WTC11 (cell line): Measurements from ENCODE around the gene ABCA12. TPM values are rescaled to one million over a fixed set of nuclear protein-coding genes. Genes with fewer than 3 reads are reported as not detected.

Source experiments
- ATAC-seq: fragments of 200-7000 bp; cut with Tn5 transposase; 2 replicates; pipeline ENCODE4 v1.10.0; 2021; ENCODE audit warnings: mild to moderate bottlenecking, moderate library complexity
- CTCF ChIA-PET: fragments of 300-600 bp; sonication (Branson Sonifier 250); formaldehyde crosslinking; loops from one replicate; lab custom pipeline; 2021; ENCODE audit warnings: antibody characterized with exemption; lab: Charles Lee
- POLR2A ChIA-PET: fragments of 350-600 bp; sonication (Branson Sonifier 250); formaldehyde crosslinking; loops from one replicate; lab custom pipeline; 2021; ENCODE audit warnings: antibody characterized with exemption; lab: Charles Lee
- DNase-seq: peaks from one replicate; pipeline ENCODE4 v3.0.0; 2021; ENCODE audit warnings: low spot score
- H3K27ac Mint-ChIP-seq: 2 replicates; pipeline ENCODE4 v1.8.0; 2021; ENCODE audit warnings: mixed read lengths
- H3K27me3 Mint-ChIP-seq: 2 replicates; pipeline ENCODE4 v1.8.0; 2021; ENCODE audit warnings: low read depth, mild to moderate bottlenecking, moderate library complexity, mixed read lengths
- H3K36me3 Mint-ChIP-seq: 2 replicates; pipeline ENCODE4 v1.8.0; 2021; ENCODE audit warnings: mixed read lengths
- H3K4me1 Mint-ChIP-seq: 2 replicates; pipeline ENCODE4 v1.8.0; 2022; ENCODE audit warnings: mixed read lengths
- H3K4me3 Mint-ChIP-seq: 2 replicates; pipeline ENCODE4 v1.8.0; 2021; ENCODE audit warnings: mild to moderate bottlenecking, moderate library complexity, mixed read lengths
- H3K9me3 Mint-ChIP-seq: 2 replicates; pipeline ENCODE4 v1.8.0; 2021; ENCODE audit warnings: mixed read lengths
- CREB1 ChIP-seq: sonication (generic); formaldehyde crosslinking; IDR thresholded peaks from 2 replicates; pipeline ENCODE4 v1.8.0; 2023; ENCODE audit warnings: mild to moderate bottlenecking, missing genetic modification reagents
- GABPB1 ChIP-seq: sonication (generic); formaldehyde crosslinking; IDR thresholded peaks from 2 replicates; pipeline ENCODE4 v1.8.1; 2023; ENCODE audit warnings: mild to moderate bottlenecking, missing genetic modification reagents
- HMGA2 ChIP-seq: fragments of 250-450 bp; sonication (Bioruptor Pico); IDR thresholded peaks from 2 replicates; pipeline ENCODE4 v1.4.0; 2021; ENCODE audit warnings: mild to moderate bottlenecking, moderate library complexity
- MYBL2 ChIP-seq: sonication (generic); formaldehyde crosslinking; IDR thresholded peaks from 2 replicates; pipeline ENCODE4 v1.8.1; 2023; ENCODE audit warnings: mild to moderate bottlenecking, moderate library complexity, missing genetic modification reagents
- NFATC4 ChIP-seq: fragments of 250-450 bp; sonication (Bioruptor Pico); IDR thresholded peaks from 2 replicates; pipeline ENCODE4 v1.9.0; 2021; ENCODE audit warnings: mild to moderate bottlenecking
- OVOL2 ChIP-seq: fragments of 250-450 bp; sonication (Bioruptor Pico); IDR thresholded peaks from 2 replicates; pipeline ENCODE4 v1.9.0; 2021; ENCODE audit warnings: mild to moderate bottlenecking, borderline replicate concordance
- SMAD3 ChIP-seq: sonication (generic); formaldehyde crosslinking; IDR thresholded peaks from 2 replicates; pipeline ENCODE4 v1.8.0; 2022; ENCODE audit warnings: missing genetic modification reagents, mild to moderate bottlenecking, borderline replicate concordance
- TP53 ChIP-seq: sonication (generic); formaldehyde crosslinking; IDR thresholded peaks from 2 replicates; pipeline ENCODE4 v1.8.1; 2023; ENCODE audit warnings: mild to moderate bottlenecking, missing genetic modification reagents
- ZNF219 ChIP-seq: sonication (generic); formaldehyde crosslinking; IDR thresholded peaks from 2 replicates; pipeline ENCODE4 v1.8.0; 2023; ENCODE audit warnings: missing genetic modification reagents, mild to moderate bottlenecking, borderline replicate concordance
- ZNF396 ChIP-seq: fragments of 250-450 bp; sonication (Bioruptor Pico); IDR thresholded peaks from 2 replicates; pipeline ENCODE4 v1.8.0; 2021; ENCODE audit warnings: mild to moderate bottlenecking, moderate library complexity, borderline replicate concordance
- ZNF671 ChIP-seq: fragments of 250-450 bp; sonication (Bioruptor Pico); IDR thresholded peaks from 2 replicates; pipeline ENCODE4 v1.8.0; 2021; ENCODE audit warnings: mild to moderate bottlenecking
- total RNA-seq: library from RNA; stranded (reverse); gene quantifications from 3 replicates; pipeline ENCODE4 v1.2.3, GENCODE V29; 2021
- TF ChIP-seq, protein P1 (sequence below): fragments of 250-450 bp; sonication (Bioruptor Pico); IDR thresholded peaks from 2 replicates; pipeline ENCODE4 v1.9.0; 2021; ENCODE audit warnings: mild to moderate bottlenecking
- TF ChIP-seq, protein P2 (sequence below): sonication (generic); formaldehyde crosslinking; IDR thresholded peaks from 2 replicates; pipeline ENCODE4 v1.8.1; 2022; ENCODE audit warnings: low read depth, mild to moderate bottlenecking, moderate library complexity, missing genetic modification reagents, borderline replicate concordance
- TF ChIP-seq, protein P3 (sequence below): fragments of 250-450 bp; sonication (Bioruptor Pico); IDR thresholded peaks from 2 replicates; pipeline ENCODE4 v2.1.2; 2022; ENCODE audit warnings: mild to moderate bottlenecking, moderate library complexity
- TF ChIP-seq, protein P4 (sequence below): sonication (generic); formaldehyde crosslinking; IDR thresholded peaks from 2 replicates; pipeline ENCODE4 v1.8.1; 2022; ENCODE audit warnings: low read depth, missing genetic modification reagents, borderline replicate concordance
- TF ChIP-seq, protein P5 (sequence below): sonication (generic); formaldehyde crosslinking; IDR thresholded peaks from 2 replicates; pipeline ENCODE4 v1.8.1; 2023; ENCODE audit warnings: mild to moderate bottlenecking, missing genetic modification reagents, borderline replicate concordance
- TF ChIP-seq, protein P6 (sequence below): sonication (generic); formaldehyde crosslinking; IDR thresholded peaks from 2 replicates; pipeline ENCODE4 v1.8.0; 2023; ENCODE audit warnings: mild to moderate bottlenecking, missing genetic modification reagents
- TF ChIP-seq, protein P7 (sequence below): sonication (generic); formaldehyde crosslinking; IDR thresholded peaks from 2 replicates; pipeline ENCODE4 v1.8.1; 2023; ENCODE audit warnings: mild to moderate bottlenecking, missing genetic modification reagents, moderate library complexity

ABCA12 gene
- total RNA-seq, 1 experiment from 2014 or later: 0.04 TPM

DNA sequence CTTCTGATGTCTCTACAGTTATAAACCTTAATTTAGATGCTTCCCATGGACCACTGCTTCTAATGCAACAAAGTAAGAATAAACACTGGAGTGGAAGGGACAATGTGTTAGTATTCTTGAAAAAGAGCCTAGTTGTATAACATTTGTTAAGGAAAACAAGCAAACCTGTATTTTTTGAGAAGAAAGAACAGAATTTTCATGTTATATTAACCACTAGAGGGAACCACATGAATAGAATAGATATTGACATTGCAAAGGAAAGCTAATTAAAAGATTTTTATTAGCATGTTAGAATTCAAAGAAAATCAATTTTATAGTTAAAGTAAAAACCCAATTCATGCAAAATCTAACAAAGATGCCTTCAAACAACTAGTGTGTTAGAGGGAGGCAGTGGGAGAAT, 177.7 kb downstream of the ABCA12 start (continued):
- TF ChIP-seq, protein P1, sequence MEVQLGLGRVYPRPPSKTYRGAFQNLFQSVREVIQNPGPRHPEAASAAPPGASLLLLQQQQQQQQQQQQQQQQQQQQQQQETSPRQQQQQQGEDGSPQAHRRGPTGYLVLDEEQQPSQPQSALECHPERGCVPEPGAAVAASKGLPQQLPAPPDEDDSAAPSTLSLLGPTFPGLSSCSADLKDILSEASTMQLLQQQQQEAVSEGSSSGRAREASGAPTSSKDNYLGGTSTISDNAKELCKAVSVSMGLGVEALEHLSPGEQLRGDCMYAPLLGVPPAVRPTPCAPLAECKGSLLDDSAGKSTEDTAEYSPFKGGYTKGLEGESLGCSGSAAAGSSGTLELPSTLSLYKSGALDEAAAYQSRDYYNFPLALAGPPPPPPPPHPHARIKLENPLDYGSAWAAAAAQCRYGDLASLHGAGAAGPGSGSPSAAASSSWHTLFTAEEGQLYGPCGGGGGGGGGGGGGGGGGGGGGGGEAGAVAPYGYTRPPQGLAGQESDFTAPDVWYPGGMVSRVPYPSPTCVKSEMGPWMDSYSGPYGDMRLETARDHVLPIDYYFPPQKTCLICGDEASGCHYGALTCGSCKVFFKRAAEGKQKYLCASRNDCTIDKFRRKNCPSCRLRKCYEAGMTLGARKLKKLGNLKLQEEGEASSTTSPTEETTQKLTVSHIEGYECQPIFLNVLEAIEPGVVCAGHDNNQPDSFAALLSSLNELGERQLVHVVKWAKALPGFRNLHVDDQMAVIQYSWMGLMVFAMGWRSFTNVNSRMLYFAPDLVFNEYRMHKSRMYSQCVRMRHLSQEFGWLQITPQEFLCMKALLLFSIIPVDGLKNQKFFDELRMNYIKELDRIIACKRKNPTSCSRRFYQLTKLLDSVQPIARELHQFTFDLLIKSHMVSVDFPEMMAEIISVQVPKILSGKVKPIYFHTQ (CRISPR knock-in tag): no peak
- TF ChIP-seq SMAD3 (CRISPR knock-in tag) (no peak), OVOL2 (no peak), GABPB1 (CRISPR knock-in tag) (no peak), MYBL2 (CRISPR knock-in tag) (no peak)

DNA sequence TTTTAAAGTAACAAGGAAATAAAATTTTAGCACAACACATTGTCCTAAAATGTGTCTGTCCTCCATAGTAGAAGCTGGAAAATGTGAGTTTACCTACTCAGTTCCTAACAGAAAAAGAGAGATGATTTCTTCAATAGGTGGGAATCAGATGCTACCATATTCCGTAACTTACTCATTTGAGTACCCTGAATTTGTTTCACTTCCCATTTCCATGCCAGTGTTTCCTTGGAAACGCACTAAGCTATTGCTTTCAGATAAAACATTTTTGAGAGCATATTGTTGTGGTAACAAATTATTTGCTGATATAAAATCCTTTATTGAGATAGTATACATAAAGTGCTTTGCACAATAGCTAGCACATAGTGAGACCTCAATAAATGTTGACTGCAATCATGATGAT, 191.5 kb downstream of the ABCA12 start:
- no peak for TF ChIP-seq HMGA2
- no peak for TF ChIP-seq TP53 (CRISPR knock-in tag)
- TF ChIP-seq, protein P2, sequence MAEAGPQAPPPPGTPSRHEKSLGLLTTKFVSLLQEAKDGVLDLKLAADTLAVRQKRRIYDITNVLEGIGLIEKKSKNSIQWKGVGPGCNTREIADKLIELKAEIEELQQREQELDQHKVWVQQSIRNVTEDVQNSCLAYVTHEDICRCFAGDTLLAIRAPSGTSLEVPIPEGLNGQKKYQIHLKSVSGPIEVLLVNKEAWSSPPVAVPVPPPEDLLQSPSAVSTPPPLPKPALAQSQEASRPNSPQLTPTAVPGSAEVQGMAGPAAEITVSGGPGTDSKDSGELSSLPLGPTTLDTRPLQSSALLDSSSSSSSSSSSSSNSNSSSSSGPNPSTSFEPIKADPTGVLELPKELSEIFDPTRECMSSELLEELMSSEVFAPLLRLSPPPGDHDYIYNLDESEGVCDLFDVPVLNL (CRISPR knock-in tag): no peak
- TF ChIP-seq, protein P3, sequence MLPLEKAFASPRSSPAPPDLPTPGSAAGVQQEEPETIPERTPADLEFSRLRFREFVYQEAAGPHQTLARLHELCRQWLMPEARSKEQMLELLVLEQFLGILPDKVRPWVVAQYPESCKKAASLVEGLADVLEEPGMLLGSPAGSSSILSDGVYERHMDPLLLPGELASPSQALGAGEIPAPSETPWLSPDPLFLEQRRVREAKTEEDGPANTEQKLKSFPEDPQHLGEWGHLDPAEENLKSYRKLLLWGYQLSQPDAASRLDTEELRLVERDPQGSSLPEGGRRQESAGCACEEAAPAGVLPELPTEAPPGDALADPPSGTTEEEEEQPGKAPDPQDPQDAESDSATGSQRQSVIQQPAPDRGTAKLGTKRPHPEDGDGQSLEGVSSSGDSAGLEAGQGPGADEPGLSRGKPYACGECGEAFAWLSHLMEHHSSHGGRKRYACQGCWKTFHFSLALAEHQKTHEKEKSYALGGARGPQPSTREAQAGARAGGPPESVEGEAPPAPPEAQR: no peak
- no peak for TF ChIP-seq CREB1
- no peak for TF ChIP-seq ZNF219 (CRISPR knock-in tag)
- TF ChIP-seq, protein P4, sequence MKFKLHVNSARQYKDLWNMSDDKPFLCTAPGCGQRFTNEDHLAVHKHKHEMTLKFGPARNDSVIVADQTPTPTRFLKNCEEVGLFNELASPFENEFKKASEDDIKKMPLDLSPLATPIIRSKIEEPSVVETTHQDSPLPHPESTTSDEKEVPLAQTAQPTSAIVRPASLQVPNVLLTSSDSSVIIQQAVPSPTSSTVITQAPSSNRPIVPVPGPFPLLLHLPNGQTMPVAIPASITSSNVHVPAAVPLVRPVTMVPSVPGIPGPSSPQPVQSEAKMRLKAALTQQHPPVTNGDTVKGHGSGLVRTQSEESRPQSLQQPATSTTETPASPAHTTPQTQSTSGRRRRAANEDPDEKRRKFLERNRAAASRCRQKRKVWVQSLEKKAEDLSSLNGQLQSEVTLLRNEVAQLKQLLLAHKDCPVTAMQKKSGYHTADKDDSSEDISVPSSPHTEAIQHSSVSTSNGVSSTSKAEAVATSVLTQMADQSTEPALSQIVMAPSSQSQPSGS (CRISPR knock-in tag): no peak
- no peak for TF ChIP-seq ZNF671
- TF ChIP-seq ZNF396 (CRISPR knock-in tag): no peak
- TF ChIP-seq, protein P5, sequence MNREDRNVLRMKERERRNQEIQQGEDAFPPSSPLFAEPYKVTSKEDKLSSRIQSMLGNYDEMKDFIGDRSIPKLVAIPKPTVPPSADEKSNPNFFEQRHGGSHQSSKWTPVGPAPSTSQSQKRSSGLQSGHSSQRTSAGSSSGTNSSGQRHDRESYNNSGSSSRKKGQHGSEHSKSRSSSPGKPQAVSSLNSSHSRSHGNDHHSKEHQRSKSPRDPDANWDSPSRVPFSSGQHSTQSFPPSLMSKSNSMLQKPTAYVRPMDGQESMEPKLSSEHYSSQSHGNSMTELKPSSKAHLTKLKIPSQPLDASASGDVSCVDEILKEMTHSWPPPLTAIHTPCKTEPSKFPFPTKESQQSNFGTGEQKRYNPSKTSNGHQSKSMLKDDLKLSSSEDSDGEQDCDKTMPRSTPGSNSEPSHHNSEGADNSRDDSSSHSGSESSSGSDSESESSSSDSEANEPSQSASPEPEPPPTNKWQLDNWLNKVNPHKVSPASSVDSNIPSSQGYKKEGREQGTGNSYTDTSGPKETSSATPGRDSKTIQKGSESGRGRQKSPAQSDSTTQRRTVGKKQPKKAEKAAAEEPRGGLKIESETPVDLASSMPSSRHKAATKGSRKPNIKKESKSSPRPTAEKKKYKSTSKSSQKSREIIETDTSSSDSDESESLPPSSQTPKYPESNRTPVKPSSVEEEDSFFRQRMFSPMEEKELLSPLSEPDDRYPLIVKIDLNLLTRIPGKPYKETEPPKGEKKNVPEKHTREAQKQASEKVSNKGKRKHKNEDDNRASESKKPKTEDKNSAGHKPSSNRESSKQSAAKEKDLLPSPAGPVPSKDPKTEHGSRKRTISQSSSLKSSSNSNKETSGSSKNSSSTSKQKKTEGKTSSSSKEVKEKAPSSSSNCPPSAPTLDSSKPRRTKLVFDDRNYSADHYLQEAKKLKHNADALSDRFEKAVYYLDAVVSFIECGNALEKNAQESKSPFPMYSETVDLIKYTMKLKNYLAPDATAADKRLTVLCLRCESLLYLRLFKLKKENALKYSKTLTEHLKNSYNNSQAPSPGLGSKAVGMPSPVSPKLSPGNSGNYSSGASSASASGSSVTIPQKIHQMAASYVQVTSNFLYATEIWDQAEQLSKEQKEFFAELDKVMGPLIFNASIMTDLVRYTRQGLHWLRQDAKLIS (CRISPR knock-in tag): no peak
- no peak for TF ChIP-seq NFATC4 (CRISPR knock-in tag)
- TF ChIP-seq, protein P6, sequence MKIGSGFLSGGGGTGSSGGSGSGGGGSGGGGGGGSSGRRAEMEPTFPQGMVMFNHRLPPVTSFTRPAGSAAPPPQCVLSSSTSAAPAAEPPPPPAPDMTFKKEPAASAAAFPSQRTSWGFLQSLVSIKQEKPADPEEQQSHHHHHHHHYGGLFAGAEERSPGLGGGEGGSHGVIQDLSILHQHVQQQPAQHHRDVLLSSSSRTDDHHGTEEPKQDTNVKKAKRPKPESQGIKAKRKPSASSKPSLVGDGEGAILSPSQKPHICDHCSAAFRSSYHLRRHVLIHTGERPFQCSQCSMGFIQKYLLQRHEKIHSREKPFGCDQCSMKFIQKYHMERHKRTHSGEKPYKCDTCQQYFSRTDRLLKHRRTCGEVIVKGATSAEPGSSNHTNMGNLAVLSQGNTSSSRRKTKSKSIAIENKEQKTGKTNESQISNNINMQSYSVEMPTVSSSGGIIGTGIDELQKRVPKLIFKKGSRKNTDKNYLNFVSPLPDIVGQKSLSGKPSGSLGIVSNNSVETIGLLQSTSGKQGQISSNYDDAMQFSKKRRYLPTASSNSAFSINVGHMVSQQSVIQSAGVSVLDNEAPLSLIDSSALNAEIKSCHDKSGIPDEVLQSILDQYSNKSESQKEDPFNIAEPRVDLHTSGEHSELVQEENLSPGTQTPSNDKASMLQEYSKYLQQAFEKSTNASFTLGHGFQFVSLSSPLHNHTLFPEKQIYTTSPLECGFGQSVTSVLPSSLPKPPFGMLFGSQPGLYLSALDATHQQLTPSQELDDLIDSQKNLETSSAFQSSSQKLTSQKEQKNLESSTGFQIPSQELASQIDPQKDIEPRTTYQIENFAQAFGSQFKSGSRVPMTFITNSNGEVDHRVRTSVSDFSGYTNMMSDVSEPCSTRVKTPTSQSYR (CRISPR knock-in tag): no peak
- TF ChIP-seq, protein P7, sequence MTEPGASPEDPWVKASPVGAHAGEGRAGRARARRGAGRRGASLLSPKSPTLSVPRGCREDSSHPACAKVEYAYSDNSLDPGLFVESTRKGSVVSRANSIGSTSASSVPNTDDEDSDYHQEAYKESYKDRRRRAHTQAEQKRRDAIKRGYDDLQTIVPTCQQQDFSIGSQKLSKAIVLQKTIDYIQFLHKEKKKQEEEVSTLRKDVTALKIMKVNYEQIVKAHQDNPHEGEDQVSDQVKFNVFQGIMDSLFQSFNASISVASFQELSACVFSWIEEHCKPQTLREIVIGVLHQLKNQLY (CRISPR knock-in tag): no peak
- H3K4me1 Mint-ChIP-seq: no peaks in the 10 kb centered on the region
- ATAC-seq (no peak), DNase-seq (no peak)
- POLR2A ChIA-PET: no interaction called here
- H3K4me3 Mint-ChIP-seq: no peak overlapping the region
- H3K36me3 Mint-ChIP-seq: no peaks in the 10 kb centered on the region
- no peak overlapping the region for H3K27ac Mint-ChIP-seq
- CTCF ChIA-PET: no interaction called here
- H3K9me3 Mint-ChIP-seq: no peaks in the 10 kb centered on the region
- H3K27me3 Mint-ChIP-seq: no peaks in the 10 kb centered on the region
